ENCODE measurements around the gene COL12A1.

COL12A1 gene

GRCh38 chr6:75206576-75207342 lies 906 bp upstream of the COL12A1 start:
- no peak for TF ChIP-seq SPI1 (IDR thresholded peaks at IDR 0.05; ENCODE audit: borderline replicate concordance, low read depth)
- no peak for TF ChIP-seq REST (IDR thresholded peaks at IDR 0.05; ENCODE audit: insufficient replicate concordance, low read depth)
- no peak for TF ChIP-seq CTCF (IDR thresholded peaks at IDR 0.05; ENCODE audit: insufficient read depth, low read length)
- TF ChIP-seq GABPA (IDR thresholded peaks at IDR 0.05; ENCODE audit: low read depth): no peak
- no peak for TF ChIP-seq POLR2AphosphoS5 (IDR thresholded peaks at IDR 0.05; ENCODE audit: low read depth)

GRCh38 chr6:75204959-75205775 lies 686 bp downstream of the COL12A1 start:
- DNase-seq (ENCODE audit: low read depth in 1 of 2, low spot score in 1 of 2): no peak
- Histone ChIP-seq H3K27ac (replicated peaks) (no peak overlapping the region), H3K27me3 (ENCODE audit: insufficient read depth, poor library complexity, severe bottlenecking) (peaks cover 73% of the 10 kb centered on the region)

More at GRCh38 chr6:75206576-75207342, 906 bp upstream of the COL12A1 start:
- Histone ChIP-seq H3K27me3 (ENCODE audit: insufficient read depth, poor library complexity, severe bottlenecking) (peaks cover 72% of the 10 kb centered on the region), H3K4me3 (replicated peaks; ENCODE audit: insufficient read depth, low read length) (no peak overlapping the region), H3K27ac (replicated peaks) (no peak overlapping the region)
- DNase-seq (ENCODE audit: low read depth in 1 of 2, low spot score in 1 of 2): no peak

More at GRCh38 chr6:75204959-75205775, 686 bp downstream of the COL12A1 start:
- H3K4me3 ChIP-seq (replicated peaks; ENCODE audit: insufficient read depth, low read length): no peak overlapping the region
- TF ChIP-seq GABPA (IDR thresholded peaks at IDR 0.05; ENCODE audit: low read depth) (no peak), POLR2AphosphoS5 (IDR thresholded peaks at IDR 0.05; ENCODE audit: low read depth) (no peak), SPI1 (IDR thresholded peaks at IDR 0.05; ENCODE audit: borderline replicate concordance, low read depth) (no peak), REST (IDR thresholded peaks at IDR 0.05; ENCODE audit: insufficient replicate concordance, low read depth) (no peak), CTCF (IDR thresholded peaks at IDR 0.05; ENCODE audit: insufficient read depth, low read length) (no peak)

Measured in HL-60 (cell line).